Measurements from ENCODE around the gene IGFBP7. TPM values are rescaled to one million over a fixed set of nuclear protein-coding genes. Genes with fewer than 3 reads are reported as not detected.
"Not testable (repeated sequence)": the region's sequence is repeated elsewhere in the genome, so short reads cannot be mapped to it uniquely, and the experiment has no call there.

Gene IGFBP7
- total RNA-seq, 1 donor from 2014 or later = 482 TPM

DNA sequence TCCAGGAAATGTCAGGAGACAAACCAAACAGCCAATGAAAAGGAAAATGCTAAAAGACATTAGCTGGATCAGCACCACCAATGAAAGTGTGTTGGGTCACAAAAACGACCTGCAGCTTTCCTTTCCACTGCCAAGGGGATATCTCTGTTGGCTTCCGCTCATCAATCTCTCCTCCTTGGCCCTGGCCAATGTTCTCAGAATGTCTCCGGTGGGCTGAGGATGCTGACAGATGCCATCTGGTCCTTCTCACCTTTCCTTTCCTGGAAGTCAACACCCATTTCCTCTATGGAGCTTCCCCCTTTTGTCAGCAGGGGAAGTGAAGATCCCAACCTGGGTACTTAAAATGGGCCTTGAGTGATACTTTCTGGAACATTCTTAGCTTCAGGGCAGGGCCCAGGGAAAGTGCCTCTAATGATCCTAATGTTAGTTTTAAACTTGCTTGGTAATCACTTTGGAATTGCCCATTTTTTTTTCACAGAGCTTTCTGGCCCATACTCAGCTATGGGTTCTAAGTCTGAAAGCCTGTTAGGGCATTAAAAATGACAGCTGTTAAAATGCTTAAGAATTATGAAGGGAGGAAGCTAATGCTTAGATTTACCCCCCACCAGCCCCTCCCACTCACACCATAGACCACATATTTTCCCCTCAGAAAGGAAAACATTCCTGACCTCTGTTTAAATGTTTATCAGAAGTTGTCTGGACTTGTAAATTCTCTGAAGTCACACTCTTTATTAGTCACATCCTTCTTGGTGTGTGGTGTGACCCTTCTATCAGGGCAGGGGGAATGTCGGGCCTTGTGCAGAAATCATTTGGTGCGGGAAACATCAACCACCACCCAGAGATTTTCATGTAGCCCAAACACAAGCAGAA lies 29.2 kb downstream of the IGFBP7 start:
- intact Hi-C loops (cut with DNase I) = no loop called here
- DNase-seq (ENCODE audit: low spot score) (no peak), ATAC-seq (peak; percentile 34)

DNA sequence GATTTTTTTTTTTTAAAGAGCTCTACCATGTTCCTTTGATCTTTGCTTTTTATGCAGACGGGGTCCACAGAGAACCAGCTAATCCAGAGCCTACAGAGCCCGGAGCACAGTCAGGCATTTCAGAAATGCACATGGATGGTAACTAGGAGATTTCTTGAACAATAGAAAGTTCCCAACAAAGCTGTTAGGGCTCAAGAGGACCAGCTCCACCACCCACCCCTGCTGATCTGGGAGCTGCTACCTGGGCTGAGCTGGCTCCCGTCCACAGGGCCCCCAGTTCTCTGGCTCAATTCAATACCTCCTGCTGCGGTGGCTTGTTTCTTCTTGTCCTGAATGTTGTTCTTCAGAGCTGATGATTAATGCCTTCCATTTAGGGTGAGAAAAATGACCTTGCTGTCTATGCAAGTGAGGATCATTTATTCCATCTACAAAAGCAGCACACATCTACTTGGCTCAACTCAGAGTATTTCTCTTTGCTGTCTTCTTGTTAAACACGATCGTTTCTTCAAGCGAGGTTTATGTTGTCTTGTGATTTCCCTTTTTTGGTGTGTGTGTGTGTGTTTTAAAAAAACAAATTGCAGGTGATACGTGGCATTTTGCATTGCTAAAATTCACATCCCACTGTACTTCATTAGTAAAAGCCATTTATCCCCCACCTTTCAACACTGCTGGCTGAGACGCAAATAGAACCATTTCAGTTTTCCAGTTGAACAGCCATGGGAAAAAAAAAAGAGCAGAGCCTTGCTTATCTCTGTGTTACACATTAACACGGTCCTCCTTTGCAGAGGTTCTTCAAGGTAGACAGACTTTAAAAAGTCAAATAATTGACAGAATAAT lies 31.3 kb downstream of the IGFBP7 start:
- ATAC-seq (no peak), DNase-seq (ENCODE audit: low spot score) (no peak)
- intact Hi-C loops (cut with DNase I) = no loop called here

DNA sequence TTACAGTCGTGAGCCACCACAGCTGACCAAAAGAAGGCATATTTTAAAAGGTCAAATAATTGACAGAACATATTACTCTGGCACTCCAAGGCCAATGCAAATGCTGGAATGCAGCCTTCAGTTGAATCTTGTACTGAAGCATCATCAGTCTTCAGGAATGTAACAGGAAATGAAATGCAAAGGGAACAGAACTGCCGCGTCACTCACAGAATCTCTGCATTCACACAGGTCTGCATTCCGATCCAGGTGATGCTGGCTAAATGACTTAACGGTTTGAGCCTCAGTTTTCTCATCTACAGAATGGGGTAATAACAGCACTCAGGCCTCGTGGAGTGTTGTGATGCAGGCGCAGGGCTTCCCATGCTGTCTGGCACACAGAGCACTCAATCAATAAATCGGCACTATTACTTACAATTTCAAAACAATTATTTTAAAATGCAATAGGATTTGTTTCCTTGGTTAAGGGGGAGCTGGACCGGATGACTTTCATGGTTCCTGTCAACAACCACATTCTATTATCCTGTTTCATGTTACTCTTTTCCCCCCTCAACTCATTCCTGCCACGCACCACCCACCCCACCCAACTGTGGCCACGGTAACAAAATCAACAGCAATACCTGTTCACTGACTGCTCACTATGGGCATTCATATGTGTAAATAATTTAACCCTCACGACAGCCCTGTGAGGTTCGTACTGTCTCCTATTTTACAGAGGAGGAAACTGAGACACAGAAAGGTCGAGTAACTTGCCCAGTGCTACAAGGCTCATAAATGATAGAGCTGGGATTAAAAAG lies 32.4 kb downstream of the IGFBP7 start:
- no peak for ATAC-seq
- intact Hi-C loops (cut with DNase I) = no loop called here
- no peak for DNase-seq (ENCODE audit: low spot score)

DNA sequence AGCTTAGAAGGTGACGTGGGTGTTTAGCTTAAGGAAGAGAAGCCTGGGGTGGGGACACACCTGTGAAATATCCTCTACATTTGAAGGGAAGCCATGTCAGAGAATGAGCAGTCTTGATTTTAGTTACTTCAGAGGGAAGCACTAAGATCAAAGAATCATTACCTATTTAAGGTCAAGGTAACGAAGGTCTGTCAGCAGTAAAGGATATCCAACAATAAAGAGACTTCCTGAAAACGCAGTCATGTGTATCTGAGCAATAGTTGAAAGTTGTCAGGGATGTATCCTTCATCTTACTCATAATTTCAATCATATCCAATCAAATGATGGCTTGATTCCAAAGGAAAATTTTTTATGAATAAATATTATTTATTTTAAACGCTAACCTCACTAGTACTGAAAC lies 33.5 kb downstream of the IGFBP7 start:
- intact Hi-C loops (cut with DNase I) = no loop called here

DNA sequence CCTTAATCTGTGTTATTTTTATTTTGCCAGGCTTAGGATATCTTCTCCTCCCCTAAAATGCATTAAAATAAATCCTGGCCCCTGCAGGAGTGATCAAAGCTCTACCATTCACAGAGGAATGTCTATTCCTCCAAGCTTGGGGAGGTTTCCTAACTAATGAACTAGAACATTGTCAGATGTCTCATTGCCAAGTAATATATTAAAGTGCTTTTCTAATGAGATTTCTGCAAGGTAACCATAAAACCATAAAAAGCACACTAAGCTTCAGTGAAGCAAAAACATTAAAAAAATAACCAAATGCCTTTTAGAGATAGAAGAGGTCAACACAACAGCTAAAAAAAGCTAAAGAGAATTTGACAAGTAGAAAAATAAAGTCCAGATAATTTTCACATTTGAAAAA lies 34.8 kb downstream of the IGFBP7 start:
- intact Hi-C loops (cut with DNase I) = no loop called here
- DNase-seq (ENCODE audit: low spot score) (no peak), ATAC-seq (no peak)

More for the DNA sequence above, 33.5 kb downstream of the IGFBP7 start:
- DNase-seq (ENCODE audit: low spot score) (no peak), ATAC-seq (no peak)

DNA sequence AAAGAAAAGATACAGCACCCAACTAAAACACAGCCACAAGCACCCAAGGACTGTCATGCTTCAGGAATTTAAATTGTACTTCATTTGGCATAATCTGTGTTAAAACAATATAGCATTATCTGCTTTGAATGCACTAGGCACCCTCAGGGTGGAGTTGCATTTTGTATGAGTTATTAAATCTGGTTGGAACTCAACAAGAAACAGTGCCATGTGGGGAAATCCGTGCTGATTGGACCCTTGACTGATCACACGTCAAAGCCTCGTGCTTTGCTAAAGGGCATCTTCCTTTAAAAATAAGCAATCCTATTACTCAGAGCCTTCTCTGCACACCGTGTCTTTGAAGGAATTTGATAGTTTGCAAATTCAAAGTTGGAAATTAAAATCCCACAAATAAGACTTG lies 35.4 kb downstream of the IGFBP7 start:
- intact Hi-C loops (cut with DNase I) = no loop called here
- ATAC-seq = peak; percentile 33
- no peak for DNase-seq (ENCODE audit: low spot score)

DNA sequence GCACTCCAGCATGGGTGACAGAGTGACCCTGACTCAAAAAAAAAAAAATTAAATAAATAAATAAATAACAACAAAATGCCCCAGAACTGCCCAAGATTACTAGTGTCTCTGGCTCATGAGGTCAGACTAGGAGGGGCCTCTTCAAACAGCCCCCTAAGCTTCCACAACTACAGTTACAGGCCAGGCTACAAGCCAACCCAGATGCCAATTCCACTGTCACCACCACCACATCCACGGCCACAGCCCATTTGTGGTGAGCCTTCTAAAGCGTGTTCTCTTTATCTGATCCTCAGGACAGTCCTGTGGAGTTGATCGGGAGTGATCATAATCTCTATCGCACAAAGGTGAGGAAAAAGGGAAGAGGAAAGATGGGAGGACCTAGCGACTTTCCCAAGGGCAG lies 36.6 kb downstream of the IGFBP7 start:
- DNase-seq (ENCODE audit: low spot score) (no peak), ATAC-seq (no peak)
- intact Hi-C loops (cut with DNase I) = no loop called here

DNA sequence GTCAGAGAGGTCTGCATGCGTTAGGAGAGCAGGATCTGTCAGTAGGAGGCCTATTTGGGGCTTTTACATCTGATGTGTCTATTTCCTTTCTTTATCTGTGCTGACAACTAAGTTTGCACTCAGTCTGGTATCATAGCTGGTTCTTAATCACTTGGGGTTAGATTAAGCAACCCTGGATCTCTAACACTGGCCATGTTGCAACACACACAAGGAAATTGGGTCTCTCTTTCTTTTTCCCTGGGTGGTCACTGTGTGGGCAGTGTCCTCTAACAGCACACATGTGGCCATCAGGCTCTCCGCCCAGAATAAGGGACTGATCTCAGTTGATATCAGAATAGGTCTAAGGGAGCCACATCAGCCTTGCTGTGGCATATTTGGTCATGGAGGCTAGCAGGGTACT lies 38.9 kb downstream of the IGFBP7 start:
- intact Hi-C loops (cut with DNase I) = no loop called here
- ATAC-seq (peak; percentile 95), DNase-seq (ENCODE audit: low spot score) (no peak)

DNA sequence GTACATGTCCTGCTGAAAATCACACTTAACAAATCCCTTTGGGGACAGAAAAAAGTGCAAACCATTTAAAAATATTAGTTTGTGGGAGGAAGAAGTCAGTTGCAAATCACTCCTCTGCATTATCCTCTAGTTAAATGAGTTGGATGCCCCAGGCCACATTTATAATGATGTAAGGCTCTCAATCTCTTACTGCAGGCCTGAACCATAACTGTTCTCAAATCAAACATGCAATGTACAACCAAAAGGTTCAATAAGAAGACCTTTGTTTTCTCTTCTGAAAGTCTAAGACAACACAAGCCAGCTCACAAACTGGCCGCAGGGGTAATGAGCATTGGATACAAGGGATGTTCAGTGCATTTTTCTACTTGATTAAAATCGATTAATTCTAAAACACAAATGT lies 39.7 kb downstream of the IGFBP7 start:
- no peak for ATAC-seq
- no peak for DNase-seq (ENCODE audit: low spot score)
- intact Hi-C loops (cut with DNase I) = no loop called here

DNA sequence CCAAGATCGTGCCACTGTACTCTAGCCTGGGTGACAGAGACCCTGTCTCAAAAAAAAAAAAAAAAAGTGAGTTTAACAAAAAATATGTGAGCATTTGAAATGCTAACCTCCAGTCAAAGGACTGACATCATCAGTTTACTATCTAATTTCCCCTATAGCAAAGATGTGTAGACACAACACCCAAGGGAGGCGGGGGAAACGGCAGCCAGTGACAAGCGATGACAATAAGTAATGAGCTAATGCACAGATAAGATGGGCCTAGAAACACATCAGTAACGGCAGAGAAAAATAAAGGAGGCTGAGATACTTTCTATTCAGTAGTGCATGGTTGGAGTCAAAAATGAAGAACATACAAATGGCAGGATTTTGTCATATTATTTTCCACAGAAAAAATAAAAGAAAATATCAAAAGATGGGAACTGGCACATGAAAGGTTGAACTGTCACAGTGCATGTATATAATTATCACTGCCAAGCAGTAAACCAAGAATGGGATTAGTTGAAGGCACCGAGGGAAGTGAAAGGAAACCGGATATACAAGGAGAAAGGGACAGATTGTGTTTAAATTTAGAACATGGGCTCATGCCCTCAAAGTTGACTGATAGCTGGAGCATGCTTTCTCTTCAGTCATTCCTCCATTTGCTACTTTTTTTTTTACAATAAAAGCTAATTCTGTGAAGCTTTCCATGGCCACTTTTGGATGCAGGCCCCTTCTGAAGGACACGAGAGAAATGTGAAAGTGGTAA lies 41.8 kb downstream of the IGFBP7 start:
- DNase-seq (ENCODE audit: low spot score) (no peak), ATAC-seq (no peak)
- intact Hi-C loops (cut with DNase I) = no loop called here

DNA sequence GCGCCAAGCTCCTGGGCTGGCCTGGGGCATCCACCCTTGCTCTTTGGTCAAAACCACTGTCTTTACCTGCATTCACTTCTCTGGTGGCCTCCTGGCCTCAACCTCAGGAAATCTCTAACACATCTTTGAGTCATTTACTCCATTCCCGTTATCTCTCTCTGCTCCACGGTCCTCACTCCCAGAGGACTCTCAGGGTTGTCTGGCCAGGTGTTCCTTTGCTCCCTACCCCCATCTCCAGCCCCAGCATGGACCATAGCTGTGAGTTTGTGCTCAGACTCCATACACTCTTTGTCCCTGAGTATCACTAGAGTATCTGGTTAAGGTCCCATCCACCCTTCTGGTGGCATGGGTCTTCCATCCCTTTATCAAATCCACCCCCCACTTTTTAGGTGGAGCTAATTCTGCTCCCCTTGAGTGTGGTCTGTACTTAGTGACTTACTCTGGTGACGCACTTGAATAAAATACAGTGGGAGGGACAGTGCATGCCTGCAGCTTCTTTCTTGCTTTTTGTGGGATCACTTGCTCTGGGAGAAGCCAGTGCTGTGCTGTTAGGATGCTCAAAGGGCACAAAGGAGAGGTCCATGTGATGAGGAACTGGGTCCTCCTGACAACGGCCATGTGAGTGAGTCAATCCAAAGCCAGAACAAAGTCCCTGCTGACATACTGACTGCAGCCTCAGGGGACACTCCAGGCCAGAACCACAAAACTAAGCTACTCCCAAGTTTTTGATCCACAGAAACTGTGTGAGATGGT lies 44.3 kb downstream of the IGFBP7 start:
- intact Hi-C loops (cut with DNase I) = no loop called here
- ATAC-seq (peak; percentile 48), DNase-seq (ENCODE audit: low spot score) (no peak)

DNA sequence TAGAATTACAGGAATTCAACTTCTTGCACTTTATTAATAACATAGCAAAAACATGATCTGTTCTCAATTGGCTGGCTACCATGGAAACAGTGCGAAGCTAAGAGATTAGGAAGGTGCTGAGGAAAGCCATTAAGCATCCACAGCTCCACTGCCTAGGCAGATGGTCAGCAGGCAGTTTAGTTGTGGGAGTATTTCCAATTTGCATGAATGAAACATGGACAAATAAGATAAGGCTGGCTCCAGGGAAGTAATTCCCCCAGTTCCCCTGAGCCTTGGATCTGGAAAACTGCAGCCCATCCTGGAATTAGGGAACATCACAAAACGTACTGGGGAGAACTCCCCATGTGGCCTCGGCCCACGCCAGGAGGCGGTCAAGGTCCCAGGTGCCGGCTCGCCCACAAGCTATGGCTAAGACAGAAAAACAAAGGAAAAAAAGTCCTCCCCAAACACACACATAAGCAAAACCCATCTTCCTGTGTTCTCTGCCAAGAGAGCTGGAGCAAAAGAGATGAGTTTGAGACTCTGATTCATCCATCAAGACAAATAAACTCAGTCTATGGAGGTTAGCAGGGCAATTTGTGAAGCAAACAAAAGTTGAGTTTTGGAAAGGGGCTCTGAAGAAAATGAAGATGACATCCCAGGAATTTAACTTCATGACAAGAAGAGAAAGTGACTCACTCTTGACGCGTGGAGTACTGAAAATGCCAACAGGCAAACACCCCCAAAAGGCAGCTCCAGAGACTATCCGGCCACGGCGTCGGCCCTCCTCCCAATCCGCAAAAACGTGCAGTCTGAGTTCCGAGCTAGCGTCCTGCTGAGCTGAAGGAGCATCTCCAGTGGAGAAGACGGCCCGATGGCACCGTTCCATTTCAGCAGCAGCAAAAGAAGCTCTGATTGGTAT lies 45.1 kb downstream of the IGFBP7 start:
- ATAC-seq (peak; percentile 90), DNase-seq (ENCODE audit: low spot score) (peak; percentile 78)
- intact Hi-C loops (cut with DNase I) = no loop called here

DNA sequence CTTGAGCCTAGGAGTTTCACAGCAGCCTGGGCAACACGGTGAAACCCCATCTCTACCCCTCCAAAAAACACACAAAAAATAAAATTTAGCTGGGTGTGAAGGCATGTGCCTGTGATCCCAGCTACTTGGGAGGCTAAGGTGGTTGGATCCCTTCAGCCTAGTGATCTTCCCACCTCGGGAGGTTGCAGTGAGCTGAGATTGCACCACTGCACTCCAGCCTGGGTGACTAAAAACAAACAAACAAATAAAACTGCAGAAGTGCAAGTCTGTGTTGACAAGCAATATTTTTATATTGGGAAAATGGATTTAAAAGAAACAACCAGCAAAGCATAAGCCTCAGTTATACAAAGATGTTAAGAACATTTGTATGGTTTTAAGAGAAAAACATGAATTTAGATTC lies 46.1 kb downstream of the IGFBP7 start:
- DNase-seq (ENCODE audit: low spot score) (no peak), ATAC-seq (no peak)
- intact Hi-C loops (cut with DNase I) = no loop called here

DNA sequence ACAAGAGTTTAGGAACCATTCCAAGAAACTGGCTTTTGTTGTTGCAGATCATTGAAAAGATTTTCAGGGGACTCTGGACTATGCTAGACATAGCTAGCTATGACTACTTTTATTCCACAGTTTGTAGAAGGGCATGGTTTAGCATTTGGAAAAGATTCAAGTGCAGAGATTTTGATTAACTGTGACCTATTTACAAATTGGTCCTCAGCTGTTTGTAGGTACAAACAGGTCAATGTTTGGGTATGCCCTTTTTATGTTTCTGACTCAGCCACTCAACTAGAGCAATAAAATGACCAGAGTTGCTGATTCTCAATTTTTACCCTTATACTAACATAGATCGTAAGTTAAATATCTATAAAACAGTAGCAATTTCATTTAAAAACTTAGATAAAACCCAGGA lies 46.7 kb downstream of the IGFBP7 start:
- intact Hi-C loops (cut with DNase I) = no loop called here
- ATAC-seq (no peak), DNase-seq (ENCODE audit: low spot score) (no peak)

DNA sequence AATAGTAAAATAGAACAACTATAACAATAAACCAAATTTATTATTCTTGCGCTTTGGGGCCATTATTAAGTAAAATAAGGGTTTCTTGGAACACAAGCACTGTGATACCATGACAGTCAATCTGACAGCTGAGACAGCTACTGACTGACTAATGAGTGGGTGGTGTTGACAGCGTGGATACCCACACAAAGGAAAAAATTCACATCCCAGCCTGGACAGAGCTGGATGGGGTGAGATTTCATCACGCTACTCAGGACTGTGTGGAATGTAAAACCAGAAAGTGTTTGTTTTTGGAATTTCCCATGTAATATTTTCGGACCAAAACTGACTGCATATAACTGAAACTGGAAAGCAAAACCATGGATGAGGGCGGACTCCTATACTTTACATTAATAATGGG lies 48.8 kb downstream of the IGFBP7 start:
- ATAC-seq (no peak), DNase-seq (ENCODE audit: low spot score) (no peak)
- intact Hi-C loops (cut with DNase I) = no loop called here

DNA sequence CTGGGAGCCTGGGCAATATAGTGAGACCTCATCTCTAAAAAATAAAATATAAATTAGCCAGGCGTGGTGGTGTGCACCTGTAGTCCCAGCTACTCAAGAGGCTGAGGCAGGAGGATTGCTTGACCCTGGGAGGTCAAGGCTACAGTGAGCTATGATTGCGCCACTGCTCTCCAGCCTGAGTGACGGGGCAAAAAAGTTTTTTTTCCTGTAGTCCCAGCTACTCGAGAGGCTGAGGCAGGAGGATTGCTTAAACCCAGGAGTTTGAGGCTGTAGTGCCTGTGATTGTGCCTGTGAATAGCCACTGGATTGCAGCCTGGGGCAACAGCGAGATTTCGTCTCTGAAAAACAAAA lies 49.5 kb downstream of the IGFBP7 start:
- ATAC-seq; DNase-seq (ENCODE audit: low spot score); intact Hi-C loops (cut with DNase I): not testable (repeated sequence)
